Spinal cord (tissue), 10 donors: ENCODE data around the gene ISG20L2. TPM values are rescaled to one million over a fixed set of nuclear protein-coding genes. Genes with fewer than 3 reads are reported as not detected.

ENCODE experiments used
- DNase-seq, 6 donors: peaks; one replicate each; pipeline versions ENCODE4 v3.0.0 to v3.0.0-alpha.2; 2013 to 2015; ENCODE audit warnings: low spot score in 6 of 6, low read depth in 4 of 6
- H3K27ac ChIP-seq: one replicate; pipeline ENCODE4 v1.5.1; 2013; ENCODE audit warnings: low read depth, low read length, control low read depth
- H3K27me3 ChIP-seq: one replicate; pipeline ENCODE4 v1.6.1; 2013; ENCODE audit warnings: low read length; ENCODE audit not compliant: control insufficient read depth, insufficient read depth
- H3K36me3 ChIP-seq: one replicate; pipeline ENCODE4 v1.6.1; 2013; ENCODE audit warnings: low read length; ENCODE audit not compliant: control insufficient read depth, insufficient read depth
- H3K4me1 ChIP-seq: one replicate; pipeline ENCODE4 v1.6.1; 2013; ENCODE audit warnings: low read length; ENCODE audit not compliant: control insufficient read depth, insufficient read depth
- H3K4me3 ChIP-seq: one replicate; pipeline ENCODE4 v1.5.1; 2013; ENCODE audit warnings: low read depth, low read length, control low read depth
- H3K9me3 ChIP-seq: one replicate; pipeline ENCODE4 v1.6.1; 2013; ENCODE audit warnings: low read length; ENCODE audit not compliant: control insufficient read depth, insufficient read depth
- WGBS: methylation state at CpG from one replicate; pipeline ENCODE4 v1.1.5; 2013; ENCODE audit warnings: missing lambda C conversion rate; ENCODE audit not compliant: insufficient coverage; 5-methylcytosine and 5-hydroxymethylcytosine counted together
- polyA plus RNA-seq, 2 donors: library from polyadenylated mRNA; unstranded; fragments of 120-200 nt; gene quantifications; one replicate each; pipeline ENCODE4 v1.2.1, GENCODE V29; 2013; ENCODE audit not compliant: insufficient read length in 2 of 2
- total RNA-seq, 2 donors: library from RNA; depleted of rRNA in 1 of 2; stranded (reverse); fragments of 120-200 nt in 1 of 2; fragments of >200 nt in 1 of 2; gene quantifications; one replicate each; pipeline versions ENCODE4 v1.2.3 to v1.2.4, GENCODE V29; 2013 to 2014
- donor health status: healthy.

The ISG20L2 gene
- total and polyA plus RNA-seq, 4 donors = 9.2 to 39.2 (median 32.0) TPM

DNA sequence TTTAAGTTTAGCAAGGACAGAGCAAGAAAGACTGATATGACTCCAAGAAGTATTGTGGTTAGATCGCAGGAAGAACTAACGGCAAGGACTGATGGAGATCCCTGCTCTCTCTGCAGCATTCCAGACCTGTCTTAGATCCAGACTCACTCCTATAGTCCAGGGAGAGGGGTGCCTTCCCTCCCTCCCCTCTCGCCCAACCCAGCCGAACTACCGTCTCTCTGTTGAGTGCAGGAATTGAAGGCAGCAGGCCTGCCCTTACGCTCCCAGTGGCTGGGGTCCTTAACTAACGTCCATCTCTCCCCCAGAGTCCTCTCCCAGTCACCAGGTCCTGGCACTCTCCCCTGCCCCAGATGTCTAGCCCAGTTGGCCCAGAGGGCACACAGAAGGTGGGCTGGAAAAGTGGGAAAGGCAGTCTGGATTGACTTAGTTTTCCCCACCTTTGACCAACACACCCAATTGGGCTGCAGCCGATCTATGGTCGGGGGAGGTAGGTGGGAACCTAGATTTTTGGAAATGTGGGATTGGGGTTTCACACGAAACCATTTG lies 24.3 kb downstream of the ISG20L2 start:
- Histone ChIP-seq H3K9me3 (no peaks in the 10 kb centered on the region), H3K27ac (no peak overlapping the region), H3K27me3 (peaks cover 30% of the 10 kb centered on the region), H3K4me1 (peaks cover 56% of the 10 kb centered on the region), H3K36me3 (peaks cover 10% of the 10 kb centered on the region), H3K4me3 (peak overlapping the region; percentile 52)
- no peak for DNase-seq
- 57% methylated on average over 7 of the region's 10 CpGs for WGBS

GRCh38 chr1:156703741-156704140 lies 24.8 kb downstream of the ISG20L2 start:
- H3K27ac ChIP-seq = no peak overlapping the region
- H3K9me3 ChIP-seq = no peaks in the 10 kb centered on the region
- peak in 1 of 6 donors; percentile 55 for DNase-seq
- peaks cover 30% of the 10 kb centered on the region for H3K27me3 ChIP-seq
- peaks cover 14% of the 10 kb centered on the region for H3K36me3 ChIP-seq
- 12% methylated on average over 4 of the region's 4 CpGs for WGBS
- peaks cover 54% of the 10 kb centered on the region for H3K4me1 ChIP-seq
- peak overlapping the region; percentile 52 for H3K4me3 ChIP-seq

DNA sequence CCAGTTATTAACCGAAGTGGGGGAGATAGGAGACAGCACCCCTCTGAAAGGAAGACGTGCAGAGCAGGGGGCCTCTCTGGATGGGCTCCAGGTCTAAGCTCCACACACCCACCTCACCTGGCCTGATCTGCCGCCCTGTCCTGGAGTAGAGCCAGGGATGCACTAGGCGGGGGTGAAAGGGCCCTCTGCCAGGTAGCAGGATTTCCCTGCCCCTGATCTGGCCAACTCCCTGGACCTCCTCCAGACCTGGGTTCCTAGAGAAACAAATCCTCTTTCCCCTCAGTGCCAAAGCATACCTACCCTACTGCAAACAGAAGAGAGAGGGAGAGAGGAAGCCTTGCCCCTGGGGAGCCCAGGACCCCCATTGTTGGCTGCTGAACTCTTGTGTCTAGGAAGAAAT lies 25.2 kb downstream of the ISG20L2 start:
- no peak overlapping the region for H3K27ac ChIP-seq
- peak overlapping the region; percentile 52 for H3K4me3 ChIP-seq
- WGBS = 72% methylated on average over 2 of the region's 4 CpGs
- DNase-seq = no peak
- peaks cover 51% of the 10 kb centered on the region for H3K4me1 ChIP-seq
- peaks cover 14% of the 10 kb centered on the region for H3K36me3 ChIP-seq
- H3K9me3 ChIP-seq = no peaks in the 10 kb centered on the region
- peaks cover 30% of the 10 kb centered on the region for H3K27me3 ChIP-seq

DNA sequence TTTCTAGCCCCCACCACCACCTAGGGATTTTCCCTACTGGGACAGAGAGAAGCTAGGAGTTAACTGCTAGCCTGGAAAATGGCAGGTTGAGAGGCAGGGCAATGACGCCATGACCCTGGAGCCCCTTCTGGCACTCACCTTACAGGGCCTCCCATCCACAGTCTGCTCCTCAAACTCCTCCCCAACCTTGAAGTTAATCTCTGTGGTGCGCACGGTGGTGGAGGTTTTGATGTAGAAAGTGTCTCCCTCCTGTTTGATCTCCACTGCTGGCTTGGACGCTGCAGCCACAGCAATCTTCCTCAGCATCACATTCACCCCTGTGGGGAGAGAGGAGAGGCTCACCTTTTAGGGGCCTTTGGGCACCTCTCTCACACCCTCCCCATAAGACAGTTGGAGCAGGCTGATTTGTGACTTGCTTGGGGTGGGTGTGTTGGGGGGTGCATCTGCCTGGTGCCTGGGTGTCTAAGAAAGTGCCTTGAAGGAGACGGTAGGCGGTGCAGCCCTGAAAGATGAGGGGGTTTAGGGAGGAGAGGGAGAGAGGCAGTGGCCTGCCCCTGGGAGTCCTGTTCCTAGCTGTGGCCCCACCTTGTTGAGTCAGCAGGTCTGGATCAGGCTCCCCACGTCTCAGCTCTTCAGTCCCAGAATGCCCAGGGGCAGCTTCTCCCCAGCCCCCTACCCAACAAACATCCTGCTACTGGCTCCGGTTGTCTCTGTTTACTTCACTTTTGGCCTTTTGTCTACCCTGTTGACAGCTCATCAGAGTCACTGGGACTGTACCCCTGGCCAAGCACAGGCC lies 27.6 kb downstream of the ISG20L2 start:
- H3K4me3 ChIP-seq = no peak overlapping the region
- peaks cover 14% of the 10 kb centered on the region for H3K36me3 ChIP-seq
- WGBS = 78% methylated on average over 4 of the region's 8 CpGs
- DNase-seq = no peak
- H3K9me3 ChIP-seq = no peaks in the 10 kb centered on the region
- H3K4me1 ChIP-seq = peaks cover 27% of the 10 kb centered on the region
- H3K27me3 ChIP-seq = peaks cover 28% of the 10 kb centered on the region
- H3K27ac ChIP-seq = no peak overlapping the region

DNA sequence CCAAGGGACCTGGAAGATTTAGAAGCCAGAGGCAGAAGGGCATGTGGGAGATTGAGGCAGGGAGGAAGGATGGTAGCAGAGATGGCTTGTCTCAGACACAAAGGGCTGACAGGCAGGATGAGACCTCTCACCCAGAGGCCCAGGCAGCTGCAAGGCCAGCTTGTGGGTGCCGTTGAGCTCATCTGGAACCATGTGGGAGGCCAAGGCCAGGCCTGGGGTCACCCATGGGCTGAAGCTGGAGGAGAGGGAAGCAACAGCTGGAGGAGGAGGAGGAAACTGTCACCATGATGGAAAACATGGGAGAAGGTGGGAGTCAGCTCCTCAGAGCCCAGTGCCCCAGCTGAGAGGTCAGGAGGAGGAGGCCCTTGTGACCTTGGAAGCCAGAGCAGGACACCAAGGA lies 29.6 kb downstream of the ISG20L2 start:
- DNase-seq = no peak
- Histone ChIP-seq H3K9me3 (no peaks in the 10 kb centered on the region), H3K27me3 (peaks cover 12% of the 10 kb centered on the region), H3K4me1 (peaks cover 8% of the 10 kb centered on the region), H3K27ac (no peak overlapping the region), H3K4me3 (no peak overlapping the region), H3K36me3 (peaks cover 14% of the 10 kb centered on the region)
- 60% methylated on average over 1 of the region's 1 CpG for whole genome bisulfite sequencing

DNA sequence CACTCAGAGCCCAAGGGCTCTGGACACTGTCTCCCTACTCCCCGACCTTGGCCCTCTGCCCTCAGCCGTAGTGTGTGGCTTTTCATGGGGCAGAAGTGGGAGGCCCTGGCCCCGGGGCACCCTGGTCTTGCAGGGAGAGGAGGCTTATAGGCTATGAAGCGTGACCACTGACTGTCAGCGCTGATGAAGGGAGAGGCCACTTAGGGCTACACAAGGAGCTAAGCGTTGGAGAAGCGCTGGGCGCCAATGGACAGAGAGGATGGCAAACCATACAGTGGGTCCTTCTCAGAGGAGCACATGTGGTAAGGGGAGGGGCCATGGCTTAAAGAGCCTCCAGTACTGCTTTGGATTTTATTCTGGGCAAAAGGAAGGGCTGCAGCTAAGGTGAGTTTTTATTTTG lies 31.1 kb downstream of the ISG20L2 start:
- Histone ChIP-seq H3K27me3 (peaks cover 3% of the 10 kb centered on the region), H3K4me3 (no peak overlapping the region), H3K27ac (no peak overlapping the region), H3K4me1 (peaks cover 8% of the 10 kb centered on the region), H3K36me3 (peaks cover 12% of the 10 kb centered on the region), H3K9me3 (no peaks in the 10 kb centered on the region)
- 54% methylated on average over 7 of the region's 8 CpGs for WGBS
- no peak for DNase-seq

GRCh38 chr1:156696755-156697154 lies 31.8 kb downstream of the ISG20L2 start:
- no peaks in the 10 kb centered on the region for H3K9me3 ChIP-seq
- peaks cover 16% of the 10 kb centered on the region for H3K4me1 ChIP-seq
- H3K4me3 ChIP-seq = no peak overlapping the region
- no peak for DNase-seq
- 95% methylated on average over 8 of the region's 8 CpGs for WGBS
- H3K27me3 ChIP-seq = peaks cover 10% of the 10 kb centered on the region
- no peak overlapping the region for H3K27ac ChIP-seq
- peaks cover 12% of the 10 kb centered on the region for H3K36me3 ChIP-seq

DNA sequence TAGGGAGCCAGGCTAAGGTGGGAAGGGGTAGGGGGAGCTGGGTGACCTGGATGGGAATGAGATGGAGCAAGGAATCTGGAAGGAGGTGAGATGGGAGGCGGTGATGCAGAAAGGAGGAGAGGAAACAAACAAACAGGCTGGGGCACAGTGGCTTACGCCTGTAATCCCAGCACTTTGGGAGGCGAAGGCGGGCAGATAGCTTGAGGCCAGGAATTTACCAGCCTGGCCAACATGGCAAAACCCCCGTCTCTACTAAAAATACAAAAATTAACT lies 33.9 kb downstream of the ISG20L2 start:
- Histone ChIP-seq H3K9me3 (no peaks in the 10 kb centered on the region), H3K4me1 (peaks cover 36% of the 10 kb centered on the region), H3K36me3 (peaks cover 4% of the 10 kb centered on the region), H3K27me3 (peaks cover 19% of the 10 kb centered on the region), H3K27ac (no peak overlapping the region), H3K4me3 (no peak overlapping the region)
- 83% methylated on average over 1 of the region's 5 CpGs for WGBS
- no peak for DNase-seq

DNA sequence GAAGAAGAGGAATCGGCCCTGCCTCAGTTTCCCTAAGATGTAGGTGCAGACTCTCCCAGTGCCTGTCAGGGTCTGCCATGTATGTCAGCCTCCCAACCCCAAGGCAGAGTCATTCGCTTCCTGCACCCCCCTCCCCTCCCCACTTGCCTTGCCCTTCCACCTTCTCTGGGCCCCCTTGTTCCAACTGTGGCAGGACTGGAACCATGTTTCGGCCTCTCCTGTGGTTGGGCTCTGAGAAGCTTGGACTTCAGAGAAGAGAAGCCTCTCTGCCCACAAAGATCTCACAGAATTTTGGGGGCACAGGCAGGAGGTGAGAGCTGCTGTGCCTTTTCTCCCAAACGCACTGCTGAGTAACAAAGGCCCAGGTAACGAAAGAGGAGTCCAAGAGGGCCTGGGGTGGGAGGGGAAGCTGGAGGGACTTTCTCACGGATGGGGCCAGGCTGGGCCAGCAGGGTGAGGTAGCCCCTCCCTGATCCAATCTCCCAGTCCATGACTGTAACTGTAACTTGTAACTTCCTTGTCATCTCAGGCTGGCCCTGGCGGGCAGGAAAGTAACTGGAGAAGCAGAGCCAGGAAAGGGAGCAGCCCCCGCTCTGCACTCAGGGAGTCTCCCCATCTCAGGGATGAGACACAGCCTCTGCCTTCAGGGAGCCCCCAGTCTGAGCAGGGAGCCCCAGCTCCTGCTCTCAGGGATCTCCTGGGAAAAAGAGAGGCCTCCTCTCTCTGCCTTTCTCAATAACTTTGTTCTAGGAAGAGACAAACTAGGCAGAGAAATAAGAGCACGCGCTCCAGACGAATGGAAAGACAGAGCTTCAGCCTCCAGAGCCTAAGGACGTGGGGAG lies 34.5 kb downstream of the ISG20L2 start:
- WGBS = 74% methylated on average over 8 of the region's 12 CpGs

More for the DNA sequence above, 34.5 kb downstream of the ISG20L2 start:
- H3K4me1 ChIP-seq = peaks cover 42% of the 10 kb centered on the region
- H3K9me3 ChIP-seq = no peaks in the 10 kb centered on the region
- no peak for DNase-seq
- H3K27me3 ChIP-seq = peaks cover 19% of the 10 kb centered on the region
- H3K4me3 ChIP-seq = no peak overlapping the region
- no peak overlapping the region for H3K27ac ChIP-seq
- H3K36me3 ChIP-seq = peaks cover 2% of the 10 kb centered on the region
